Stimulated activated CD4-positive, alpha-beta T cell treated with anti-CD3 and anti-CD28 coated beads, Interleukin-15, amount 100 ng/mL, for 24 hours (primary cell): ENCODE results near the gene OGDH.
"Not testable (repeated sequence)": the region's sequence is repeated elsewhere in the genome, so short reads cannot be mapped to it uniquely, and the experiment has no call there.

Source experiments
- DNase-seq: peaks from one replicate; pipeline ENCODE4 v3.0.0-alpha.2; 2020

The OGDH gene

DNA sequence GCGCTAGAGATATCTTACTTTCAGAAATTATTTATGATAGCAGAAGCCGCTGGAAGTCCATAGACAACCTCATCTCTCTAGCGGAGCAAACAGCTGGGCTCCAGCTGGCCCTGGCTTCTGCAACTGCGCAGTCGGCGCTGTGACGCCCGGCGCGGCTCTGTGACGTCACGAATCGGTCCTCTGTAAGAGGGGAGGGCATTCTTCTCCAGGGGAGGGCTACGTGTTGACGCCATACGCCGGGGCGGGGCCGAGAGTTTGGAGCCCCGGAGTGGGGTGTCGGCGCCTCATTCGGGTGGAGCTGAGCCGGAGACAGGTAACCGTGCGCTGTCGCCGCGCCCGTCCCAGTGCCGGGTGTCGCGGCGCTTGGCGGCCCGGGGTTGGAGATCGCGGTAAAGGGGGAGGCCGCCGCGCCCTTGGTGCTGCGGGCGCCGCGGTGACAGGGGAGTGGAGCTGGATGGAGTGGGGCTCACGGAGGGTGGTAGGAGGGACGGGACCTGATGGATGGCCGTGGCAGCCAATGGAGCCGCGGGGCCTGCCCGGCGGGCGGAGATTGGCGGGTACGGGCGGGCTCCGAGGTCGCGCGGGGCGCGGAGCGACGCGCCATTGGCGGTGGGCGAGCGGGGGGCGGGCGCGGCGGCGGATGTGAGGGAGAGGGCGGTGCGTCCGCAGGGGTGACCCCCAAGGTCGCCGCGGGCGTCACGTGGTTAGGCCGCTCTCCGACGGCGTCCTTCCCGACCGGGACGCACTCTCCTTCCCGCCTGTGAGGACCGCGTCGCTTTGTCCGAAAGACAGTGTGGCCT lies at the start of gene OGDH:
OGDH (plus strand) TSS at position 287 of the 800 bp plus-strand sequence. CDS start 17,717 bp downstream, outside the sequence.
- peak; percentile 100 for DNase-seq

DNA sequence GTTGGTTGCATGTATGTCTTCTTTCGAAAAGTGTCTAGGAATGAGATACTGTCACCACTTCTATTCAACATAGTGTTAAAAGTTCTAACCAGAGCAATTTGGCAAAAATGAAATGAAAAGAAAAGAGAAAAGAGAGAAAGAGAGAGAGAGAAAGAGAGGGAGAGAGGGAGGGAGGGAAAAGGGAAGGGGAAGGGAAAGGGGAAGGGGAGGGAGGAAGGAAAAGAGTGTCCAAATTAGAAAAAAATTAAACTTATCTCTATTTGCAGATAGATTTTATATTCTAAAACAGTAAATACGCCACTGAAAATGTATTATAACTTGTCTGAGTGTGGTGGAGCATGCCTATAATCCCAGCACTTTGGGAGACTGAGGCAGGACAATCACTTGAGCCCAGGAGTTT lies 48.9 kb upstream of the OGDH start:
- DNase-seq = no peak

DNA sequence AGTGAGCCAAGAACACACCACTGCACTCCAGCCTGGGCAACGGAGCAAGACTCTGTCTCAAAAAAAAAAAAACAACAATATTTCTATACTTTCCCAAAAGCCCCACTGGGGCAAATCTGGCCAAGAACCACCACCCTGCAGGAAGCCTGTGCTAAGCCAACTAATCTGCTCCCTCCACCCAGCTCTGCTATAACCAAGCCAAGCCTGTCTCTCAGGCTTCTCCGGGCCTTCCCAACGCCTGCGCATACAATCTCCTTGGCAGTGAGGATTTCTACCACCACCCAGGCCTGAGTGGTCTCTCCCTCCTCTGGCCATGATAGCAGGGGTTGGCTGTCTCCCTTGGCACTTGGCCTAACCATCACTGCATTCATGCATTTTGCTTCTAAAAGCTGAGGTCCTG lies 46.9 kb upstream of the OGDH start:
- DNase-seq = no peak

DNA sequence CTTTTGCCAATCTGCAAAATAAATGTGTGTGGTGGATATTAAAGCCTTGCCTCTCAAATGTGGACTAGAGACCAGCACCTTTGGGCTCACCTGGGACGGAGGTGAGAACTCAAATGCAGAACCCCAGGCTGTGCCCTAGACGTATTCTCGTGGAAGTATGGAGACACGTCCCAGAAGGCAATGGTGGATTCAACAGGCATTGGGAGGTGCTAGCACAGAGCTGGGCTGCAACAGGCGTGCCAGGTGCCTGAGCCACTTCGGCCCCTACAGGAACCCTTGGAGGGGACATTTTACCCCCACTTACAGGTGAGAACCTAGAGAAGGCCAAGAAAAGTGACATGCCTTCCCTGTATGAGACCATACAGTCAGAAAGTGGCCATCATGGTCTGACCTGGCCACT lies 44.9 kb upstream of the OGDH start:
- no peak for DNase-seq

DNA sequence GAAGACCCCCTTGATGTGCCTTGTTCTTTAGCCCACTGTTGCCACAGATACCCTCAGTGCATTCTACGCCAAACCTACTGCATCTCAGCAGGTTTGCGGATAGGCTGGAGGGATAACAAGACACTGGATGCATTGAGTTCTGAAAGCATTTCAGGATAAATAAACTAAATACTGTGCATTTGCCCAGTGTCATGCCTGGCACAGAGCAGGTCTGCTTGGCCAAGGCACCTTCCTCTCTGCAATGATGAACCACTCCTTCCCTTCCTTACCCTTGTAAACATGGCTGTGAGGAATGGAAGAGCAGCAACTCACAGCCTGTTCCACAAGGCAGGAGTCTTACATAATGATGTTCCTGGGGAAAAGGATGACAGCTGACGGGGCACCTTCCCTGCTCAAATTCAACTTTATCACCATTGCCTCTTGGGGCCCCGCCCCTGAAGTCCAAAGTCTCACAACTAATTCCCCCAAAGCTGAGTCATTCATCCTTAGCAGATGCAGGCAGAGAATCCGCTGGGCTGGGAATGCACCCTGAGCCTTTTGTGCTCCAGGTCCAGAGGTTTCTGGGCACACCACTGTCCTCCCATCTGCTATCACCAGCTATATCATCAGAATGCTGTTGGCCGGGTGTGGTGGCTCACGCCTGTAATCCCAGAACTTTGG lies 44.3 kb upstream of the OGDH start:
- DNase-seq = no peak

DNA sequence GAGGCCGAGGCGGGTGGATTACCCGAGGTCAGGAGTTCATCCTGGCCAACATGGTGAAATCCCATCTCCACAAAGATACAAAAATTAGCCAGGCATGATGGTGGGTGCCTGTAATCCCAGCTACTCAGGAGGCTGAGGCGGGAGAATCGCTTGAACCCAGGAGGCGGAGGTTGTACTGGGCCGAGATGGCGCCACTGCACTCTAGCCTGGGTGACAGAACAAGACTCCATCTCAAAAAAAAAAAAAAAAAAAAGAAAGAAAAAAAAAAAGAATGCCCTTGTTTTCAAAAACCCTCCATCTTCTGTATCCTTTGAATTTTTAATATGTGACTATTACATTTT lies 43.8 kb upstream of the OGDH start:
- not testable (repeated sequence) for DNase-seq

DNA sequence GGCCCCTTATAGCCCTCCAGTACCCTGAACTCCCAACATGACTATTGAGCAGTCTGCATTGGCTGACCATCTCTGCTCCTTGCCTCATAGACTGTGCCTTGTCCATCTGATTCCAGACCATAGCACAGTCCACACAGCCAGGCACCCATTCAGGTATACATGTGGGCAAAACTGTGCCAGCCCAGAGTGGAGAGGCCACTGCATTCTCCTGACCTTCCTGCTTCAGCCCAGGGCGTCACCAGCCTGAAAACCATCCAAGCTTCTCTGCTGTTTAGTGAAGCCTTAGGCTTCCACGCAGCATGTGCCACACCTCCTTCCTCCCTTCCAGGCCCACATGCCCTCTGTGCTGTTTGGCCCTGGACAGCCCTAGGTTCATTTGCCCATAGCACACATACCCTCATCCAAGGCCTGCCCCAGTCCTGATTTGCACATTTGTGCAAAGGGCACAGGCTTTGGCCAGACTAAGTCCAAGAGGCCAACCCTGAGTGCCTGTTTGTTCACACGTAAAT lies 43.2 kb upstream of the OGDH start:
- no peak for DNase-seq

DNA sequence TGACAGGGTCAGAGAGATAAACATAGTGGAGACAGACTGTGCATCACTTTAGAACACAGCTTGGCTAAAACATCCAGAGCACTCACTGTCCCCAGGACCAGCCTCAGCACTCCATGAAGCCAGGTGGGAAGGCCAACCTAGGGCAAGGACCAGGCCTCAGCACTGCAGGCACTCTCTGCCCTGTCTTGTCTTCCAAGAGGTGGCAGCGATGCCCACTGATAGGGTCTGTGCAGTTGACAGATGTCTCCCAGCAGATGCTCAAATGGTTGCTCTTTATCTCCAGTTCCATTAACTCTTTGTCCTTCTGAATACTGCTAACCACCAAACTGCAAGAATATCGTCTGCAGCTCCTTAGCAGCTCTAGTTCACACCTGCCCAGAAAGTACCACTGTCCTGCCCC lies 41.8 kb upstream of the OGDH start:
- no peak for DNase-seq

DNA sequence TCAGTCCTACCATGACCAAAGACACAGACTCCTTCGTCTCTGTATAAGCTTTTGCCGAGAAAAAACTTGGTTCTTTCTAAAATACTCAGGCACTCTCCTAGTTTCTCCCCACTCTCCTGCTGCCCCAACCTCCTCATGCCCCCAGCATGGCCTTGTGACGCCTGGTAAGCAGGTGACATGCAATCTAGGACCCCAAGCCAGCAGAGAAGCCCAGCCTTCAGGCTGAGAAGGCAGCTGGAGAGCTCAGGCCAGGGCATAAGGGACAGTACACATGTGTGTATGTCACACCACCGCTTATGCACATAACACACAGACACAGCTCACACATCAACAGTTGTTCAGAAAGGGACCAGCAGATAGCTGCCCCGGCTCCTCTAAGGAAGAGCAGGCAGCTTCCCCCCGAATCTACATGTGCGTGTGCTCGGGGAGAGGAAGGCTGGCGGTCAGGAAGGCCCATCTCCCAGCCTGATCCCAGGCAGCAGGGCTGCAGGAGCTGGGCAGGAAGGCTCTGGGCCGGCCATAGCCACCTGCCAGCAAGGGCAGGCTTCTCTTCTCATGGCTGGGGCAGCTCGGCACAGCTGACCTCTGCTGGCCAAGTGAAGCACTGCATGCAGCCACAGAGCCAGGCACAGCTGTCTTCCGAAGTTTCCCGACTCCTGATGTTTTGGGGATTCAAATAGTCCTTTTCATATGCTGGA lies 41.2 kb upstream of the OGDH start:
- peak; percentile 71 for DNase-seq

DNA sequence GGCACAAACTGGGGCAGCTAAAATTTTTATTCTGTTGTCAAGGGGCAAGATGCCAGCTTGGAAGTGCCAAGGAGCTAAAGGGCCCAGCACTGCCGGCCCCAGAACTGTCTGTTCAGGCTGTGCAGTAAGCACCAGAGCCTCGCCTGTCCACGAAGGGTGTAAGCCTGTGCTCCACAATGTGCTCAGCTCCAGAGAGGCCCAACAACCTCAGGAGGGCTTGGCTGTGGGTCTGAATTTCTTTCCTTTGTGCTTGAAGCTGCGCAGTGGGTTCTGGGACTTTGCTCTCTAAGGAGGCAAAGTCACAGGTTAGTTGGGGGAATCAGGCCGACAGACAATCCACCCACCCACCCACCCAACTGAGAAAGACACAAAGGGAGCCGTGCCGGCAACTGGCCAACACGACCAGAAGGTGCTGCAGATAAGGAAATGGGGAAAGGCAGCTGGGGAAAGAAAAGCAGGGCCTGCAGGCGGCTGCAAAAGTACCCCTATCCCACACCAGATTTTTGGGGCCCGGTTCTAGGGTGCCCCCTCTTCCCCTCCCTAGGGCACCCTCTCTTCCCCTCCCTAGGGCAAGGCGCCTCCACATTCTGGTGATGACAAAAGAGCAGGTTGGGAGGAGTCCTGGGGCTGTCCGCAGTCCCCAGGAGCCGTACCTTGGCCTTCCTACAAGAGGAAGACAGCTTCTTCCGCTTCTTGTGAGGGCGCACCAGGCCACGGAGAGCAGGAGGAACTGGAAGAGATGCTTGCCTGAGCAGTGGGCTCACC lies 40.5 kb upstream of the OGDH start:
- DNase-seq = no peak

DNA sequence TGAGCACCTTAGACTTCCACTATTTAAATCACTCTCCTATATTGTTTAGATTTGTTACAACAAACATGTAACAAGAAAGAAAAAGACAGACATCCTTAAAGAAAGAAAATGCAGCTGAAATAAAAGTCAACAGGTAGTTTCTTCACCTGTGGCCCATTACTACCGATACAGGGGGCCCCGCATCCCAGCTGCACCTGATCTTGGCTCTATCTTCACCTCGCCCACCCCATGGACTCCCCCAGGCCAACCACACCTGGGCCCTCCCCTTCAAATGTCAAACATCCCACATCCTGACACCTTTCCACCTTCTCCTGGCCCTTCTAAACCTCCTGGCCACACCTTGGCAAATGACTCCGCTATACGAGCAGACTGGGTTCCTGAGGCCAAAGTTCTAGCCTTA lies 39.7 kb upstream of the OGDH start:
- no peak for DNase-seq

DNA sequence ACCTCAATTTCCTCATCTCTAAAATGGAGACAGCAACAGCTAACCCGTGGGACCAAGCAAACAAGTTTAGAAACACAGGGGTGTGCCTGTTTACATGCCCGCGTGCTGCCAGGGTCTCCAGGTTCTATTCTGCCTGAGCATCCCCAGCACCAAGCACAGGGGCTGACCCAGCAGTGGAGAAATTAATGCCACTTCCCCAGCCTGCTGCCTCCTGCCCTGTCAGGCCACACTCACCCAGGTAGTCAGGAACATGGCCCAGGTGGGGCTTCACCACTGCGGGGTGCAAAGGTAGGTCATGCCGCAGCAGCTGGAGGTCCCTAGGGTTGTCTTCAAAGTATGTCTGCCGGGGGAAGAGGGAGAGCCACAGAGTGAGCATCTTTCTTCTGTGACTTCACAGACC lies 38.5 kb upstream of the OGDH start:
- DNase-seq = no peak

DNA sequence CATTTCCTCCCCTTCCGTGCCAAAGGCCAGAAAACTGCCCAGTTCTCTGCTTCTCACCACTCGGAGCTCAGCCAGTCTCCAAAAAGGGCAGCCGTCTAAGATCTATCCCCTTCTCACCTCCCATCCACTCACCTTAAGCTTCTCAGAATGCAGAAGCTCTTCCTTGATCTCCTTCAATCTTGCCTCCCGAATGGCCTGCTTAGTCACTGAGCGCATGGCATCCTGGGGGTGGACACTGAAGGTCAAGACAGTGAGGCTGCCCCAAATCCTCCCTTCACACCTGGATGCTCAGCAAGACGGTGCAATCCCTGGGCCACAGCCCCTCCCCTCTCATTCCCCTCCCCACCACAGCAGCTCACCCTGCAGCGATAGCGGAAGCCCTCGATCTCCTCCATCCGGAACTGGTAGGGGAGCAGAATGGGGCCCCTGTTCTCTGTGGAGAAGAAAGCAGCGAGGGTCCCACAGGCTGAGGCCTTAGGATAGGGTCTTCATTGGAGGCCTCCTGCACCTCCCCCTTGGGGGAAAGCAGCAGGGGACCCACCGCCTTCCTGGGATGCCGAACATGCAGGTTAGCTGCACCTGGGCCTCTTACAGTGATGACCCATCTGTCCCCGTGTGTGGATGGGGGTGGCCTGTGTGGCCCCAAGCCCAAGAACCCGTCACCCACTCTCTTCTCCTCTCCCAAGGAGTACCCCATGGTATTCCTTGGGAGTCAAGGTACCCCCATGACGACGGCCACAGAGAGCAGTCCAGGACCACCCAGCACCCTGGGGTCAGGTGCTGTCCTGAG lies 37.5 kb upstream of the OGDH start:
- no peak for DNase-seq

DNA sequence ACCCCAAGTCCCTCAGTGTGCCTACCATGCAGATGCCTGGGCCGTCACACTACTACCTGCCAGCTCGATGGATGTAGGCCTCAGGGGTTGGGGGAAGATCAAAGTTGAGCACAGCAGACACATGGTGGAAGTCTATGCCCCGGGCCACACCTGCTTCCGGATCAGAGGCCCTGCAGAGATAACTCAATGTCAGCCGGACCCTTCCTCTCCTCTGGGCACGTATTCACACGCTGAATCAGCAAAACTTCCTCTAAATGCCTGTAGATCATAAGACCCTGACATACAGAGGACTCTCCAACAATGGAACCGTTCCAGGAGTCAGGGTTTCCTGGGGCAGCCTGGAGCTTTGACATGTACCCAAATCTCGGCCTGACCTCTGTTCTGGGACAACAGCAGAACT lies 36.5 kb upstream of the OGDH start:
- no peak for DNase-seq

DNA sequence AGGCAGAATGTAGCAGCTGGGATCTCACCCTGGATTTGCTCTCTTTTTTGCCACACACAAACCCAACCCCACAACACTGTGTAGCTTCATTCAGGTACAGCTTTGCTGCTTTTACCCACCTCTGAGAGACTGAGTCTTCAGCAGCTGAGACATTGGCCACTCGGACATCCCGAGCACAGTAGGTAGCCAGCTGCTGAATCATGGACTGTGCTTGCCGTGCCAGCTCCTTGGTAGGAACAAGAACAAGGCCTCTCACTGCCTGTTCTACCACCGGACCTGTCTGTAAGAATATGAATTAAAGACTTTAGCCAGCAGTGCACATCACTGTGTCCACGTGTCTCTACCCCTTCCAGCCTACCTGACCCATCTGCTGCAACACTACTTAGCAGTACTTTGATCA lies 33.7 kb upstream of the OGDH start:
- no peak for DNase-seq

DNA sequence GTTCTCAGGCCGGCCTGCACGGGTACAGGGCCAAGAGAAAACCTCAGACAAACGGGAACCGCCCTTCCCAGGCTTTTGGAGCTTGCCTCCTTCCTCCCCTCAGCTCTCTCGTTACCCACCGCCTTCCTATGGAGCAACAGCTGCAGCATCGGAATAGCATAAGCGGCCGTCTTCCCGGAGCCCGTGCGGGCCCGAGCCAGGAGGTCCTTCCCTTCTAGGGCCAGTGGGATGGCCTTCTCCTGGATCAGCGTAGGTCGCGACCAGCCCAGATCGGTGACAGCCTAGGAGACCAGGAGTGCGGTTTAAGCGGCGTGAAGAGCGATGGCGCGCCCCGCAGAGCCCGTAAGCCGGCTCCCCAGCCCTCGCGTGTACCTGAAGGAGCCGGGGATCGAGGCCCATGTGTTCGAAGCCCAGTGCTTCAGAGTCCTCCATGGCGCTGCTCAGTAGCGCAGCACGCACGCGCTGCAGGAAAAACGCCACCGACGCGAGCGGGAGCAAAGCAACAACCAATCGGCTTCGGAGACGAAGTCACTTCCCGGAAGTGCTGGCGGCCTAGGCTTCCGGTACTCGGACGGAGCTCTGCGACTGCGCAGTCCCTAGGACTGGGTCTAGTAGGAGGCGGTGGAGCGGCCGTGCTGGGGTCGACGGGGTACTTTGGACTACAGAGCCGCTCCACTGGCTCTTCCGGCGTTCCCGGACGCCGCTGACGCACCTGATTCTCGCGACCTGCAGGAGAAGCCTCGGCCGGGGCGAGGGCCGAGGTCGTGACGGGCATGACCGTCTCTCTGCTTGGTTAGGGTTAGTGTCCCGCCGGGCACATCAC lies 32.8 kb upstream of the OGDH start, which contains the start of gene DDX56:
DDX56 (minus strand) TSS at position 445 of the 823 bp plus-strand sequence; CDS start at position 432, 13 bp downstream.
- peak; percentile 97 for DNase-seq

DNA sequence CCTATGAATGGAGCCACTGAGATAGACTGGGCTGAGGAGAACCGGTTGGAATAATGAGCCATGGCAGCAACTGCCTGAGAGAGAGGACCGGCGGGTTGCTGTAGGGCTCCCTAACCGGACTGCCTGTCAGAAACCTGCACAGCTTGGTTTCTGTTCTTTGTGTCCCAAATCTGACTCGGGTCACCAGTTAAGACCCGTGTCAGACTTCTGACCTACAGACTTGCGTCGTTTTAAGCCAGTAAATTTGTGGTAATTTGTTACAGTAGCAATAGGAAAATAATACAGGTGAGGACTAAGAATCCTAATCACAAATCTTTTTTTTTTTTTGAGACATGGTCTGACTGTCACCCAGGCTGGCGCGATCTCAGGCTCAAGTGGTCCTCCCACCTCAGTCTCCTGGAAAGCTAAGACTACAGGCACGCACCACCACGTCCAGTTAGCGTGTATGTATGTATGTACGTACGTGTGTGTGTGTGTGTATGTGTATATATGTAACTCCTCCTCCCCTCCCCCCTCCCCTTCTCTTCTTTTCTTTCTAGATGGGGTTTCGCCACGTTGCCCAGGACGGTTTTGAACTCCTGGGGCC lies 32.0 kb upstream of the OGDH start:
- no peak for DNase-seq

DNA sequence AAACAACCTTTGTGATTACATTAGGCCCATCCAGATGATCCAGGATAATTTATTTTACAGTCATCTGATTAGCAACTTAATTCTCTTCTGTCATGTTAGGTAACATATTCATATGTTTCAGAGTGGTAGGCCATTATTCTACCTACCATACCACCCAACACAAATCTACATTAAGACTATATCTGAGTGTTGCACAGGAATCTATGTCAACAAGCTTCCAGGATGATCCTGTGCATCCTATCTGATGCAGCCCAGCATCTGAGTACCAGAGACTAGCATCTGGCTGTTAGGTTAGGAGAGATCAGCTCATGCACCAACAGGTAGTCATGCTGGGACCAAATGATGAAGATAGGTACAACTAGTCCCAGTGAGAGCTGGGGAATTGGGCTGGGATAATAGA lies 31.4 kb upstream of the OGDH start:
- DNase-seq = no peak

DNA sequence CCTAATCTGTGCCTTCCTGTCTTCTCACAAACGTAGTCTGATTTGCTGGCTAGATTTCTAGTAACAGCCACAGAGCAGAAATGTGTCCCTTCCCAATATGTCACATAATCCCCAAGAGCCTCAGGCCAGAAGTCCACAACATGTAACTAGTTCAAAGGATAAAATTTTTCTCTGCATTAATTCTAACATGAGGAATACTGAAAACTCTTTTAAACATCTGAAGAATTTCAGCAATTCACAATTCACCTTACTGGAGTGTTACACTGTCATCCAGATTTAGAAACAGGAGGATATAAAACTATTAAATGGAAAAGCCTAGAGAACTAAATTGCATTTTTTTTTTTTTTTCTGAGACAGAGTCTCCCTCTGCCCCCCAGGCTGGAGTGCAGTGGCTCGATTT lies 30.2 kb upstream of the OGDH start:
- DNase-seq = no peak

DNA sequence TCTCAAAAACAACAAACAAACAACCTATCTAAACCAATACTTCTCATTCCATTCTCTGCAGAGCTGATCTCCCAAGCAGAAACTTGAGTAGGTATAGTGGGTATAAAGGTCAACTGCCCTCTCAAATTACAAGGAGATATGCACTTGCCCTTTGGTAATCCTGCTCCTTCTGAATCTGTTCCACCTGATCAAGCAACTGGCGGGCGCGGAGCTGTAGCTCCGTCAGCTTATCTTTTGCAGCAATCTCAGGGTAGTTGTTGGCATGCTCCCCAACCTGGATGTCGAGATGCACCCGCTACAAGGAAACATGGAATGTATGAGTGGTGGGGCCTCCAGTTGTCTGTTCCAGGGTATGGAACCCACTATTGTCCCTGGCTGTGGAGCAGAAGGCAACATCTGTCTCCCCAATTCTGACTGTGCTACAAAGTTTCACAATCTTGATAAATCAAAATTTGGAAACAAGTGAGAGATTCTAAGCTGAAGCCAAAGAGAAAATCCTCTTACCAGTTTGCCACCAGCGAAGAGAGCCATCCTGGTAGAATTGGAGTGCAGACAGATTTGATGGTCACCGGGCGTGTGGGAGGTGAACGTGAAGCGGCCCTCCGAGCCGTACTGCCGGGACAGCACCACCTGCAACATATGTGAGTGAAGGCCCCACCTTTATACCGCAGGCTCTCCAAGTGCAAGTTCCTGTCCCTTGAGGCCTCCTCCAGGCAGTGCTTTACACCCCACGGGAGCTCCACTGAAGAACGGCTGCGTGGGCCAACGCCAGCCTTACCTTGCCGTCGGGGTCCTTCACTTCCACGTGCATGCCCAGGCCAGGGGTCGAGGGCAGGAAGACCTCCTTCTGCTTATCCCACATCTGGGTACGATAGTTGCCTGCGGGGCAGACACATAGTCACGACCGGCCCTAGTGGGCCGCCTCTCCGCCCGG lies 25.2 kb upstream of the OGDH start:
- peak; percentile 65 for DNase-seq
